A549 (cell line): Measurements from ENCODE around the gene APELA. TPM values are rescaled to one million over a fixed set of nuclear protein-coding genes. Genes with fewer than 3 reads are reported as not detected.

Experiments used
- ATAC-seq, 2 experiments: fragments of 200-7000 bp in 1 of 2; fragments of >200 bp in 1 of 2; cut with Nextera tagmentation in 1 of 2; cut with Tn5 transposase in 1 of 2; 3 replicates each; pipeline versions ENCODE4 v1.8.0 to v1.9.1; 2018 to 2020; ENCODE audit warnings: mild to moderate bottlenecking in 1 of 2, moderate library complexity in 1 of 2
- CTCF ChIA-PET: fragments of 300-600 bp; sonication (Branson Sonifier 250); formaldehyde crosslinking; extraction: SDS; loops from one replicate; lab custom pipeline; 2021; ENCODE audit warnings: antibody characterized with exemption, inconsistent platforms; lab: Yijun Ruan, JAX
- POLR2A ChIA-PET: fragments of 350-600 bp; formaldehyde crosslinking; extraction: SDS; loops from one replicate; lab custom pipeline; 2021; ENCODE audit warnings: antibody characterized with exemption, inconsistent platforms; lab: Yijun Ruan, JAX
- DNase-seq, 2 experiments: peaks; one replicate each; pipeline versions ENCODE4 v3.0.0 to v3.0.0-alpha.2; 2011 to 2016; ENCODE audit warnings: low read depth in 1 of 2, low spot score in 1 of 2
- FAIRE-seq: peaks from 2 replicates; lab custom pipeline; 2011; peaks lifted over from hg19 to GRCh38; lab: Jason Lieb, UNC
- H3K27ac ChIP-seq, 2 experiments: fragments of >200 bp; sonication (Bioruptor Twin); formaldehyde crosslinking; 3 replicates each; pipeline ENCODE4 v1.5.1; 2016 to 2017
- H3K4me1 ChIP-seq: fragments of >200 bp; sonication (Bioruptor Twin); formaldehyde crosslinking; 3 replicates; pipeline ENCODE4 v1.6.1; 2016
- H3K4me2 ChIP-seq: fragments of >200 bp; sonication (Bioruptor Twin); formaldehyde crosslinking; 3 replicates; pipeline ENCODE4 v1.6.1; 2016
- H3K4me3 ChIP-seq: fragments of >200 bp; sonication (Bioruptor Twin); formaldehyde crosslinking; 3 replicates; pipeline ENCODE4 v1.5.1; 2016
- H3K9me3 ChIP-seq: fragments of >200 bp; sonication (Bioruptor Twin); formaldehyde crosslinking; 3 replicates; pipeline ENCODE4 v1.6.1; 2016
- ATOH8 ChIP-seq: fragments of 250-450 bp; sonication (Bioruptor Pico); IDR thresholded peaks from 2 replicates; pipeline ENCODE4 v1.5.0; 2020; ENCODE audit warnings: low read depth, mild to moderate bottlenecking, moderate library complexity
- CBX8 ChIP-seq: fragments of 200-600 bp; sonication (generic); IDR thresholded peaks from 2 replicates; pipeline ENCODE4 v1.6.1; 2016
- CHD4 ChIP-seq: fragments of 200-600 bp; sonication (generic); IDR thresholded peaks from 2 replicates; pipeline ENCODE4 v1.6.1; 2016; ENCODE audit warnings: antibody characterized with exemption, mild to moderate bottlenecking, borderline replicate concordance
- E2F6 ChIP-seq: IDR thresholded peaks from 2 replicates; pipeline ENCODE4 v1.6.1; 2012; ENCODE audit warnings: low read depth, borderline replicate concordance
- EHF ChIP-seq: fragments of 250-450 bp; sonication (Bioruptor Pico); IDR thresholded peaks from 2 replicates; pipeline ENCODE4 v1.5.0; 2020; ENCODE audit warnings: mild to moderate bottlenecking
- EHMT2 ChIP-seq: fragments of 200-600 bp; sonication (generic); IDR thresholded peaks from 2 replicates; pipeline ENCODE4 v1.6.1; 2016; ENCODE audit warnings: antibody characterized with exemption, low read depth, mild to moderate bottlenecking, moderate library complexity
- ELK1 ChIP-seq: fragments of 150-350 bp; IDR thresholded peaks from 2 replicates; pipeline ENCODE4 v1.6.1; 2014; ENCODE audit warnings: low read depth, mild to moderate bottlenecking, low read length
- FOSL2 ChIP-seq, 2 experiments: fragments of 450-650 bp in 1 of 2; fragments of >200 bp in 1 of 2; sonication (Bioruptor Twin) in 1 of 2; formaldehyde crosslinking; IDR thresholded peaks; 2 replicates each; pipeline versions ENCODE4 v1.5.0 to v1.6.1; 2016 to 2020; ENCODE audit warnings: mild to moderate bottlenecking in 1 of 2, moderate library complexity in 1 of 2
- FOXS1 ChIP-seq: fragments of 250-450 bp; sonication (Bioruptor Pico); IDR thresholded peaks from 2 replicates; pipeline ENCODE4 v1.5.0; 2020; ENCODE audit warnings: mild to moderate bottlenecking, moderate library complexity
- HDAC2 ChIP-seq: fragments of 200-600 bp; sonication (generic); IDR thresholded peaks from 2 replicates; pipeline ENCODE4 v1.6.1; 2016
- HES2 ChIP-seq: fragments of >200 bp; sonication (Bioruptor Twin); formaldehyde crosslinking; IDR thresholded peaks from 2 replicates; pipeline ENCODE4 v1.6.1; 2016
- HOXB13 ChIP-seq: fragments of 250-450 bp; sonication (Bioruptor Pico); IDR thresholded peaks from 2 replicates; pipeline ENCODE4 v1.5.0; 2020; ENCODE audit warnings: low read depth, mild to moderate bottlenecking, moderate library complexity
- HOXB5 ChIP-seq: fragments of 250-450 bp; sonication (Bioruptor Pico); IDR thresholded peaks from 2 replicates; pipeline ENCODE4 v1.5.0; 2020; ENCODE audit warnings: mild to moderate bottlenecking, moderate library complexity
- JUNB ChIP-seq: fragments of >200 bp; sonication (Bioruptor Twin); formaldehyde crosslinking; IDR thresholded peaks from 2 replicates; pipeline ENCODE4 v1.6.1; 2016
- KDM5A ChIP-seq: fragments of 200-600 bp; sonication (generic); IDR thresholded peaks from 2 replicates; pipeline ENCODE4 v1.6.1; 2016; ENCODE audit warnings: antibody characterized with exemption, mild to moderate bottlenecking
- MYC ChIP-seq: IDR thresholded peaks from 2 replicates; pipeline ENCODE4 v1.6.1; 2012; ENCODE audit warnings: mild to moderate bottlenecking, inconsistent platforms, low read length, improper control_type of control experiment, borderline replicate concordance
- NFE2L2 ChIP-seq: fragments of 150-350 bp; conservative IDR thresholded peaks from 2 replicates; pipeline ENCODE4 v1.6.1; 2014; ENCODE audit warnings: low read length
- POLR2AphosphoS2 ChIP-seq: conservative IDR thresholded peaks from 2 replicates; pipeline ENCODE4 v1.6.1; 2012; ENCODE audit warnings: low read length, improper control_type of control experiment, inconsistent platforms
- RARB ChIP-seq: fragments of 250-450 bp; sonication (Bioruptor Pico); IDR thresholded peaks from 2 replicates; pipeline ENCODE4 v1.8.0; 2021; ENCODE audit warnings: mild to moderate bottlenecking, moderate library complexity
- REST ChIP-seq: fragments of 200-600 bp; sonication (generic); IDR thresholded peaks from 2 replicates; pipeline ENCODE4 v1.6.1; 2016; ENCODE audit warnings: antibody characterized with exemption, mild to moderate bottlenecking, moderate library complexity
- SMC3 ChIP-seq: fragments of >200 bp; sonication (Bioruptor Twin); formaldehyde crosslinking; IDR thresholded peaks from 3 replicates; pipeline ENCODE4 v1.6.1; 2018; ENCODE audit warnings: inconsistent platforms
- SREBF2 ChIP-seq: fragments of 450-650 bp; IDR thresholded peaks from 2 replicates; pipeline ENCODE4 v1.6.1; 2014; ENCODE audit warnings: mild to moderate bottlenecking, moderate library complexity
- ZC3H11A ChIP-seq: fragments of 450-650 bp; IDR thresholded peaks from 2 replicates; pipeline ENCODE4 v1.6.1; 2014; ENCODE audit warnings: antibody characterized with exemption, mild to moderate bottlenecking
- ZNF302 ChIP-seq: fragments of 250-450 bp; sonication (Bioruptor Pico); IDR thresholded peaks from 2 replicates; pipeline ENCODE4 v1.9.0; 2021; ENCODE audit warnings: inconsistent platforms, mild to moderate bottlenecking, moderate library complexity
- WGBS: methylation state at CpG from one replicate; pipeline ENCODE4 v1.1.6; 2017; ENCODE audit errors: missing lambda C conversion rate; 5-methylcytosine and 5-hydroxymethylcytosine counted together
- polyA plus RNA-seq, 4 experiments: library from polyadenylated mRNA; depleted of rRNA in 3 of 4; stranded (reverse); fragments of >200 nt; fragmentation: RNase III in 1 of 4; extraction: RNeasy Plus Mini Kit Qiagen cat#74134 plus additional on column Dnase treatment in 1 of 4; gene quantifications; 2 replicates in 3 of 4; 3 replicates in 1 of 4; pipeline ENCODE4 v1.2.3, GENCODE V29; 2011 to 2017

Gene APELA
- polyA plus RNA-seq, 2 of the 4 experiments (the other 2 are of a cell fraction) = not detected

- no peaks in the 10 kb centered on the region for H3K9me3 ChIP-seq
- no peak for ATAC-seq
- no peak overlapping the region for H3K4me3 ChIP-seq
- no peak for FAIRE-seq
- ChIA-PET POLR2A (no interaction called here), CTCF (no interaction called here)
- WGBS = 0% methylated on average over 1 of the region's 1 CpG
- no peak for DNase-seq
- no peaks in the 10 kb centered on the region for H3K4me1 ChIP-seq
- no peak overlapping the region for H3K4me2 ChIP-seq
- TF ChIP-seq CHD4 = no peak
- TF ChIP-seq MYC = no peak
- TF ChIP-seq KDM5A = no peak
- TF ChIP-seq NFE2L2 = no peak
- no peak for TF ChIP-seq EHMT2
- TF ChIP-seq ZNF302 = no peak
- no peak overlapping the region for H3K27ac ChIP-seq
Measured at GRCh38 chr4:164880489-164881262, 3.7 kb downstream of the APELA start.

GRCh38 chr4:164888096-164888715, 11.2 kb downstream of the APELA start:
- no peak for ATAC-seq
- Histone ChIP-seq H3K9me3 (no peaks in the 10 kb centered on the region), H3K27ac (no peak overlapping the region), H3K4me3 (no peak overlapping the region), H3K4me2 (no peak overlapping the region), H3K4me1 (no peaks in the 10 kb centered on the region)
- TF ChIP-seq ATOH8 (CRISPR knock-in tag) (no peak), HOXB13 (CRISPR knock-in tag) (no peak)
- POLR2A ChIA-PET = no interaction called here
- 6% methylated on average over 1 of the region's 1 CpG for WGBS
- no peak for DNase-seq
- CTCF ChIA-PET = no interaction called here
- FAIRE-seq = no peak

GRCh38 chr4:164890691-164891090, 13.7 kb downstream of the APELA start:
- Histone ChIP-seq H3K27ac (no peak overlapping the region), H3K4me1 (no peaks in the 10 kb centered on the region), H3K4me2 (no peak overlapping the region), H3K4me3 (no peak overlapping the region), H3K9me3 (no peaks in the 10 kb centered on the region)
- ATAC-seq (no peak), DNase-seq (no peak), FAIRE-seq (no peak)
- POLR2A ChIA-PET = no interaction called here
- CTCF ChIA-PET = no interaction called here
- no peak for TF ChIP-seq HOXB5 (CRISPR knock-in tag)
- TF ChIP-seq FOXS1 (CRISPR knock-in tag) = no peak
- 13% methylated on average over 2 of the region's 2 CpGs for WGBS

GRCh38 chr4:164892018-164892417, 15.0 kb downstream of the APELA start:
- CTCF ChIA-PET = no interaction called here
- POLR2A ChIA-PET = no interaction called here
- TF ChIP-seq HDAC2 (no peak), FOSL2 (IDR thresholded peaks at IDR 0.05) (no peak), FOSL2 (CRISPR knock-in tag; IDR thresholded peaks at IDR 0.05) (no peak), ELK1 (no peak), ZC3H11A (no peak), SMC3 (no peak), JUNB (no peak), REST (no peak), HOXB13 (CRISPR knock-in tag) (no peak), RARB (CRISPR knock-in tag) (no peak), SREBF2 (no peak), POLR2AphosphoS2 (no peak), E2F6 (no peak), CBX8 (no peak), HES2 (no peak), EHF (CRISPR knock-in tag) (no peak)

More at GRCh38 chr4:164892018-164892417, 15.0 kb downstream of the APELA start:
- ATAC-seq (no peak), DNase-seq (no peak), FAIRE-seq (no peak)
- Histone ChIP-seq H3K4me2 (no peak overlapping the region), H3K9me3 (no peaks in the 10 kb centered on the region), H3K4me3 (no peak overlapping the region), H3K27ac (no peak overlapping the region), H3K4me1 (no peaks in the 10 kb centered on the region)
- 13% methylated on average over 3 of the region's 3 CpGs for WGBS
